Kidney (tissue), 14 donors: ENCODE measurements around the gene CTRB1. TPM values are rescaled to one million over a fixed set of nuclear protein-coding genes. Genes with fewer than 3 reads are reported as not detected.

ENCODE experiments used
- DNase-seq, 5 donors: peaks; one replicate each; pipeline ENCODE4 v3.0.0-alpha.2; 2013 to 2020
- FAIRE-seq: peaks from 2 replicates; lab custom pipeline; 2012; peaks lifted over from hg19 to GRCh38; lab: Jason Lieb, UNC
- H3K27ac ChIP-seq, 2 donors: one replicate each; pipeline ENCODE4 v1.7.0; 2013; ENCODE audit warnings: low read depth in 2 of 2, low read length in 2 of 2, inconsistent platforms in 1 of 2
- H3K27me3 ChIP-seq: one replicate; pipeline ENCODE4 v1.7.1; 2013; ENCODE audit warnings: low read length, inconsistent platforms; ENCODE audit not compliant: control insufficient read depth, insufficient read depth
- H3K36me3 ChIP-seq, 3 donors: one replicate each; pipeline versions ENCODE4 v1.7.0 to v1.7.1; 2013; ENCODE audit warnings: low read length in 3 of 3, control low read depth in 1 of 3, inconsistent platforms in 1 of 3; ENCODE audit not compliant: insufficient read depth in 3 of 3, control insufficient read depth in 2 of 3
- H3K4me1 ChIP-seq, 3 donors: one replicate each; pipeline versions ENCODE4 v1.7.0 to v1.7.1; 2013; ENCODE audit warnings: low read length in 3 of 3, inconsistent platforms in 1 of 3, low read depth in 1 of 3; ENCODE audit not compliant: control insufficient read depth in 2 of 3, insufficient read depth in 2 of 3
- H3K4me3 ChIP-seq, 3 donors: one replicate each; pipeline versions ENCODE4 v1.7.0 to v1.8.1; 2013; ENCODE audit warnings: low read length in 3 of 3, control low read depth in 1 of 3, inconsistent platforms in 1 of 3
- H3K9ac ChIP-seq, 3 donors: one replicate each; pipeline versions ENCODE4 v1.7.0 to v1.7.1; 2013; ENCODE audit warnings: low read length in 3 of 3, control low read depth in 1 of 3, inconsistent platforms in 1 of 3
- H3K9me3 ChIP-seq, 3 donors: one replicate each; pipeline versions ENCODE4 v1.7.0 to v1.7.1; 2013; ENCODE audit warnings: low read length in 3 of 3, control low read depth in 1 of 3, inconsistent platforms in 1 of 3; ENCODE audit not compliant: control insufficient read depth in 2 of 3, insufficient read depth in 1 of 3
- CTCF ChIP-seq: IDR thresholded peaks from 3 replicates; pipeline ENCODE4 v1.5.1; 2012; ENCODE audit warnings: mild to moderate bottlenecking, moderate library complexity, borderline replicate concordance; ENCODE audit not compliant: insufficient read depth; ENCODE audit errors: extremely low read depth
- intact Hi-C: fragments of 100-400 bp; cut with DNase I; formaldehyde crosslinking; loops from one replicate; pipeline ENCODE4 v1.11.1; 2022
- polyA plus RNA-seq: library from polyadenylated mRNA; stranded (reverse); fragments of 350-450 nt; fragmentation: Illumina TruSeq; extraction: RNeasy Lipid Tissue Mini Kit (QIAGEN cat#74804); gene quantifications from one replicate; pipeline ENCODE4 v1.2.3, GENCODE V29; 2014; ENCODE audit warnings: low read depth, low replicate concordance; ENCODE audit not compliant: insufficient read depth
- total RNA-seq: library from RNA; stranded (reverse); fragmentation: NEBNext Ultra II Directional; extraction: Animal tissue kit (Norgen Biotek cat#: 25700); gene quantifications from one replicate; pipeline ENCODE4 v1.2.1, GENCODE V29; 2021
- donor health status: control.
- donor health status: control.
- donor health status: control.
- donor health status: control.
- donor health status: control.
- donor health status: DM: yes; HTN: yes; CAD: no.
- donor health status: Normal renal cell carcinoma (clear cell type).

Gene CTRB1
- total and polyA plus RNA-seq, 2 donors from 2014 or later, result not detected

- DNase-seq (no peak), FAIRE-seq (no peak)
- Histone ChIP-seq H3K9me3 (no peaks in the 10 kb centered on the region), H3K9ac (no peak overlapping the region), H3K36me3 (no peaks in the 10 kb centered on the region), H3K4me3 (no peak overlapping the region), H3K4me1 (no peaks in the 10 kb centered on the region), H3K27me3 (no peaks in the 10 kb centered on the region), H3K27ac (no peak overlapping the region)
- intact Hi-C loops, result no loop called here
- TF ChIP-seq CTCF, result no peak
Measured at GRCh38 chr16:75196836-75197235, 22.0 kb upstream of the CTRB1 start.

DNA sequence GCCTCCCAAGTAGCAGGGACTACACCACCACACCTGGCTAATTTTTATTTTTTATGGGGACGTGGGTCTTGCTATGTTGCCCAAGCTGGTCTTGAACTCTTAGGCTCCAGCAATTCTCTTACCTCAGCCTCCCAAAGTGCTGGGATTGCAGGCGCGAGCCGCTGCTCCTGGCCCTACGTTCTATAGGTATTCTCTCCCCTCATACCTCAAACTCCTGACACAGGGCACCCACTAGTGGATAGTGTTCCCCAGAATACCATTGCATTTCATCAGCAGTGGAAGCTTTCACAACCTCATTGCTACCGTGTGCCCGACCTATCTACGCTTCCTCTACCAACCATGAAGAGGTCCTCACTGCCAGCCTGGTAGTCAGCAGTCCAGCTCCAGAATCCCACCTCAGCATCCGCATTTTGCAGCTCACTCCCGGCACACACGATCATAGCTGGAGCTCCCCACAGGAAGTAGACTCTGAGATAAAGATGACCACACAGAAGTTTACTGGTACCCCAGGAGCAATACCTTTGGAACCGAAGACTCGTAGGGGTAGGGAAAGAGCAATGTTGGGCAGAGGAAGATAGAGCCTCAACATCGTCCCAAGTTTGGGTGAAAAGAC lies 21.2 kb upstream of the CTRB1 start:
- FAIRE-seq (no peak), DNase-seq (no peak)
- intact Hi-C loops, result no loop called here
- Histone ChIP-seq H3K27me3 (no peaks in the 10 kb centered on the region), H3K27ac (no peak overlapping the region), H3K9ac (no peak overlapping the region), H3K4me3 (no peak overlapping the region), H3K9me3 (no peaks in the 10 kb centered on the region), H3K36me3 (no peaks in the 10 kb centered on the region), H3K4me1 (no peaks in the 10 kb centered on the region)
- TF ChIP-seq CTCF, result no peak

GRCh38 chr16:75198135-75198600 lies 20.6 kb upstream of the CTRB1 start:
- Histone ChIP-seq H3K4me1 (no peaks in the 10 kb centered on the region), H3K9me3 (no peaks in the 10 kb centered on the region), H3K4me3 (no peak overlapping the region), H3K9ac (no peak overlapping the region), H3K27me3 (no peaks in the 10 kb centered on the region), H3K27ac (no peak overlapping the region), H3K36me3 (no peaks in the 10 kb centered on the region)
- intact Hi-C loops, result no loop called here
- no peak for FAIRE-seq
- no peak for TF ChIP-seq CTCF
- no peak for DNase-seq
